ENCODE measurements around the gene GRIN2A.

GRIN2A gene

DNA sequence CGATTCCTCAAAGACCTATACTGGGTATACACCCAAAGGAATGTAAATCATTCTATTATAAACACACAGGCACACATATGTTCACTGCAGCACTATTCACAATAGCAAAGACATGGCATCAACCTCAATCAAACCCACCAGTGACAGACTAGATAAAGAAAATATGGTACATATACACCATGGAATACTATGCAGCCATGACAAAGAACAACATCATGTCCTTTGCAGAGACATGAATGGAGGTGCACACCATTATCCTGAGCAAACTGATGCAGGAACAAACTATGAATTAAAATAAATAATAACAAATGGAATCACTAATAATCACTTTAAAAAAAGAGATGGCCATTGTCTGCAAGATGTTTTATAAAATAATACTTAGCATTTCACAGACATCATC, 380.1 kb downstream of the GRIN2A start:
- no peak for TF ChIP-seq GATA1 (IDR thresholded peaks at IDR 0.05; ENCODE audit: low read depth, low read length)
- TF ChIP-seq POLR2A (IDR thresholded peaks at IDR 0.05; ENCODE audit: low read length), result no peak
- no peak for DNase-seq

GRCh38 chr16:9801651-9802050, 380.6 kb downstream of the GRIN2A start:
- DNase-seq, result no peak
- no peak for TF ChIP-seq POLR2A (IDR thresholded peaks at IDR 0.05; ENCODE audit: low read length)
- TF ChIP-seq GATA1 (IDR thresholded peaks at IDR 0.05; ENCODE audit: low read depth, low read length), result no peak

DNA sequence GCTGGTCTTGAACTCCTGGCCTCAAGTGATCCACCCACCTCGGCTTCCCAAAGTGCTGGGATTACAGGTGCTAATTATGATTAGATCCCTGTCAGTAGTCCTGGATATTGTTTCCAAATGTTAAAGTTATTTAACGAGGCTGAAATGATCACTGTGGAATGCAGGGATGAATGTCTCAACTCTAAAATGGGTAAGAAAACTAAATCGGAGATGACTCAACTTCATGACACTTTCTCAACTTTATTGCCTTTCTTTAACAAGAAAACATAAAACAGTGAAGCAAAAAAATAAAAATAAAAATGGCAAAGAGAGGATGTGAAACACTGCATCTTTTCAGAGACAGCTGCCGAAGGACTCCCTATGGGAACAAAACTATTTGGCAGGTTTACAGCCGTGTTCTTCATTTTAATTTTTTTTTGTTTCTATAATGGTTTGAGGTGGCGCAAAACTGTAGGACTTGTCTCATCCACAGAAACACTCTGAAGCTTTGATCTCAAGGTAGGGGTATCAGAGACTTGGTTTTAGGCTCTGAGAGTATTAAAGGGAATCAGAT, 382.0 kb downstream of the GRIN2A start:
- DNase-seq, result no peak
- TF ChIP-seq GATA1 (IDR thresholded peaks at IDR 0.05; ENCODE audit: low read depth, low read length) (no peak), POLR2A (IDR thresholded peaks at IDR 0.05; ENCODE audit: low read length) (no peak)

GRCh38 chr16:9798952-9799580, 383.2 kb downstream of the GRIN2A start:
- DNase-seq, result no peak
- TF ChIP-seq POLR2A (IDR thresholded peaks at IDR 0.05; ENCODE audit: low read length), result no peak
- TF ChIP-seq GATA1 (IDR thresholded peaks at IDR 0.05; ENCODE audit: low read depth, low read length), result no peak

DNA sequence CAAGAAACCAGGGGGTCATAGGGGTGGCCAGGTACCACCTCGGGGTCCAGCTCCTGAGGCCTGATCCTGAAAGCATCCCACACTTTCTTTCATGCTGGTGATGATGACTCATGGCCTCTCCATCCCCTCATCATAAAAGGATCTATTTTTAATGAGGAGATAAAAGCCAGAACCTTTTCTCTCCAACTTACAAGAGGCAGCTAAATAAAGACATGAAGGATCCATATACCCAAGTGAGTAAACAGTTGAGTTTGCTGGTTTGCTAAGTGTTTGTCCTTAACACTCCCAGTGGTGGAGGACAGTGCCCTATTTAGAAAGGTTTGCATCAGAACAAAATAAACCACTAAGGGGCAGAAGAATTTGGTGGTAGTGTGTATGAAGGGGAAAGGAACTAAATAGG, 383.8 kb downstream of the GRIN2A start:
- no peak for DNase-seq
- TF ChIP-seq GATA1 (IDR thresholded peaks at IDR 0.05; ENCODE audit: low read depth, low read length) (no peak), POLR2A (IDR thresholded peaks at IDR 0.05; ENCODE audit: low read length) (no peak)

- TF ChIP-seq GATA1 (IDR thresholded peaks at IDR 0.05; ENCODE audit: low read depth, low read length), result no peak
- TF ChIP-seq POLR2A (IDR thresholded peaks at IDR 0.05; ENCODE audit: low read length), result no peak
- no peak for DNase-seq
These were observed 384.9 kb downstream of the GRIN2A start for GRCh38 chr16:9797306-9797705.

DNA sequence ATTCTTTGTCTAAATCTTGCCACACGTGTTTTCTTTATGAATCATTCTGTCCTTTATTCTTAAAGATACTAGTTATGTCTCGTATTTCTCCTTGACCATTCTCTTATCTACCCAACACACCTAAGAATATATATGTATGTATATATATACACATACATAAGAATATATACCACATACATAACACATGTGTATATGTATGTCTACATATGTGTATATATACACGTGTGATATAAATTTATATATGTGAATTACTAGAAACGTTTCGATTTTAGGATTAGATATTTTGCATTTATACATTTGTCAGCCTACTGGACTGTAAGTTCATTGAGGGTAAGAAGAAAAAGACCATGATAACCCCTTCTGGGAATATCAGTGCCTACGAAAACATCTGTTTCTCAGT, 388.6 kb downstream of the GRIN2A start:
- no peak for TF ChIP-seq POLR2A (IDR thresholded peaks at IDR 0.05; ENCODE audit: low read length)
- TF ChIP-seq GATA1 (IDR thresholded peaks at IDR 0.05; ENCODE audit: low read depth, low read length), result no peak
- DNase-seq, result no peak

- no peak for TF ChIP-seq GATA1 (IDR thresholded peaks at IDR 0.05; ENCODE audit: low read depth, low read length)
- TF ChIP-seq POLR2A (IDR thresholded peaks at IDR 0.05; ENCODE audit: low read length), result no peak
These were observed 390.7 kb downstream of the GRIN2A start for GRCh38 chr16:9791556-9791955.

GRCh38 chr16:9790199-9790598, 392.0 kb downstream of the GRIN2A start:
- DNase-seq, result no peak
- no peak for TF ChIP-seq POLR2A (IDR thresholded peaks at IDR 0.05; ENCODE audit: low read length)
- no peak for TF ChIP-seq GATA1 (IDR thresholded peaks at IDR 0.05; ENCODE audit: low read depth, low read length)

More at GRCh38 chr16:9791556-9791955, 390.7 kb downstream of the GRIN2A start:
- no peak for DNase-seq

DNA sequence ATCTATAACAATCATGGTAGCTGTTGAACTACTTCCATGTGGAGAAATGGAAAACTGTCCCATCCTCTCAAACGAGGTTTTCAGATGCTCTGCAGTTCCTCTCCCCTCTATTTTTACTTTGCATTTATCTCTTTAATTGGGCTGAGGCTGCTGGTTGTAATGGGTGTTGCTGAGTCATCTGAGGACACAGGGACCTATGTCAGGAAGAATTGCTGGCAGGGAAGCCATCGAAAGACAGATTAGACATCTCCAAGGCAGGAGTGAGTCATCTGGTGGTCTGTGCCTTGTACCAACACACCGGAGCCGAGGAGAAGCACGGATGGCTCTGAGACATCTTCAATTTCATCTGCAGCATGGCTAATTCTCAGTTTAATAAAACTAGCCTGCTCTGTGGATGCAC, 394.5 kb downstream of the GRIN2A start:
- no peak for DNase-seq
- no peak for TF ChIP-seq GATA1 (IDR thresholded peaks at IDR 0.05; ENCODE audit: low read depth, low read length)
- TF ChIP-seq POLR2A (IDR thresholded peaks at IDR 0.05; ENCODE audit: low read length), result no peak

GRCh38 chr16:9780831-9781230, 401.4 kb downstream of the GRIN2A start:
- no peak for DNase-seq
- no peak for TF ChIP-seq POLR2A (IDR thresholded peaks at IDR 0.05; ENCODE audit: low read length)
- TF ChIP-seq GATA1 (IDR thresholded peaks at IDR 0.05; ENCODE audit: low read depth, low read length), result no peak

- no peak for DNase-seq
- TF ChIP-seq POLR2A (IDR thresholded peaks at IDR 0.05; ENCODE audit: low read length), result no peak
- TF ChIP-seq GATA1 (IDR thresholded peaks at IDR 0.05; ENCODE audit: low read depth, low read length), result no peak
These were observed 403.4 kb downstream of the GRIN2A start for GRCh38 chr16:9778849-9779248.

DNA sequence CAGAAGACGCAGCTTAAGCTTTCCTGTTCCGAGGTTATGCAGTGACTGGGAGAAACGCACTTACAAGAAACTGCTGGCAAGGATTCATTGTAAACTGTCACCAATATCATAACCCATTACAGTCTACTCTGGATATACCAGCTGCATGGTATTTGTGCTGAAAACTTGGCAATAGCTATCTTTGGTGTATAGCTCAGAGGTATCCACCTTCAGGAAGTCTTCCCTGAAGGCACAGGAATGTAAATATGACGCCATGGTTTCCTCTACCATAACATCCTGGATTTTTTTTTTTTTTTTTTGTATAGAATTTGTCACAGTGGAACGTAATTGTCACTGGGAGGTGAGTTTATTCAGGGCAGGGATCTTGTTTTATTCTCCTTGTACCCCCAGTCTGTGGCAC, 406.2 kb downstream of the GRIN2A start:
- TF ChIP-seq POLR2A (IDR thresholded peaks at IDR 0.05; ENCODE audit: low read length), result no peak
- no peak for DNase-seq

- DNase-seq, result no peak
- TF ChIP-seq POLR2A (IDR thresholded peaks at IDR 0.05; ENCODE audit: low read length), result no peak
- TF ChIP-seq GATA1 (IDR thresholded peaks at IDR 0.05; ENCODE audit: low read depth, low read length), result no peak
These were observed 408.9 kb downstream of the GRIN2A start for GRCh38 chr16:9773289-9773688.

DNA sequence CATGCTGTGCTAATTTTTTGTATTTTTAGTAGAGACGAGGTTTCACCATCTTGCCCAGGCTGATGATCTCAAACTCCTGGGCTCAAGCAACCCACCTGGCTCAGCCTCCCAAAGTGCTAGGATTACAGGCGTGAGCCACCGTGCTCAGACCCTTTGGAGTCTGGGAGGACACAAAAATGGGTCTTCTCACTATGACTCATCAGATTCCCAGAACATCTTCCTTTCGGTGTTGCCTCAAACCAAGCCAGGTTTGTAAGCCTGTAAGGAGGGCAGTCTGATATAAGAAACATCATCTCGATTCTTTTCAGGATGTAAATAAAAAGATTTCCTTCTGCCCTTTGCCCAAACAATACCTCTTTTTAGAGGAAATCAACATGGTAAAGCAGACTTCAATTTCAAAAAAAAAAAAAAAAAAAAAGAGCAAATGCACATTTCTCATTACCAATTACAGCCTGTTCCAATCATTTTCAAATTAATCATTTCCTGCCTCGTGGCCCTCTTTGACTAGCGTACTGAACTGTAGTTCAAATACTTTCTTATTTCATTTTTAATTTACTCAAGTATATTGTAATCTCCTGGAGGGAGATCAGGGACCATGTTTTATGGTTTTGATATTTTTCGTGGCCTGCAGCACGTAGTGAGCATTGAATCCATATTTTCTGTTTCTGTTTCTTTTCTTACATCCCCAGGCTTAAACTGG, 409.6 kb downstream of the GRIN2A start:
- DNase-seq, result no peak
- TF ChIP-seq POLR2A (IDR thresholded peaks at IDR 0.05; ENCODE audit: low read length) (no peak), GATA1 (IDR thresholded peaks at IDR 0.05; ENCODE audit: low read depth, low read length) (no peak)

All from erythroblast (primary cell).